NCI-H2107 treated with DMSO at 0.1 percent for 48 hours (cell line): ENCODE measurements around the gene OR10J4.
"Not testable (repeated sequence)": the region's sequence is repeated elsewhere in the genome, so short reads cannot be mapped to it uniquely, and the experiment has no call there.

Experiments
- DNase-seq: peaks from one replicate; lab custom pipeline; 2025; ENCODE audit not compliant: unreplicated experiment; lab: John Stamatoyannopoulos, UW

The OR10J4 gene

GRCh38 chr1:159431904-159432303 lies at the start of gene OR10J4:
Gene OR10J4 (plus strand): TSS chr1:159432204.
- DNase-seq: no peak

GRCh38 chr1:159406821-159407220 lies 25.2 kb upstream of the OR10J4 start:
- no peak for DNase-seq

GRCh38 chr1:159408862-159409400 lies 23.1 kb upstream of the OR10J4 start:
- DNase-seq: no peak

GRCh38 chr1:159421821-159422220 lies 10.2 kb upstream of the OR10J4 start:
- DNase-seq: no peak

- no peak for DNase-seq
Observed at GRCh38 chr1:159428536-159428935, 3.5 kb upstream of the OR10J4 start.

GRCh38 chr1:159429074-159429861 lies 2.7 kb upstream of the OR10J4 start:
- no peak for DNase-seq

- no peak for DNase-seq
Observed at GRCh38 chr1:159430985-159431384, 1.0 kb upstream of the OR10J4 start.

- no peak for DNase-seq
Observed at GRCh38 chr1:159436469-159436868, 4.5 kb downstream of the OR10J4 start.

- no peak for DNase-seq
Observed at GRCh38 chr1:159439422-159439821, 7.4 kb downstream of the OR10J4 start, which contains the start of gene OR10J1. Gene OR10J1 (plus strand): TSS chr1:159439722. CDS start chr1:159439792, 70 bp downstream.

- DNase-seq: no peak
Observed at GRCh38 chr1:159441360-159441759, 9.4 kb downstream of the OR10J4 start.

GRCh38 chr1:159442428-159442827 lies 10.4 kb downstream of the OR10J4 start:
- DNase-seq: no peak

GRCh38 chr1:159443066-159443750 lies 11.2 kb downstream of the OR10J4 start:
- DNase-seq: no peak

- no peak for DNase-seq
Observed at GRCh38 chr1:159444511-159444910, 12.5 kb downstream of the OR10J4 start.

GRCh38 chr1:159448181-159448580 lies 16.2 kb downstream of the OR10J4 start:
- no peak for DNase-seq

- DNase-seq: not testable (repeated sequence)
Observed at GRCh38 chr1:159449605-159450004, 17.6 kb downstream of the OR10J4 start.

GRCh38 chr1:159459551-159459950 lies 27.5 kb downstream of the OR10J4 start:
- DNase-seq: no peak

GRCh38 chr1:159465191-159465603 lies 33.2 kb downstream of the OR10J4 start:
- no peak for DNase-seq

GRCh38 chr1:159468321-159468720 lies 36.3 kb downstream of the OR10J4 start:
- no peak for DNase-seq

- no peak for DNase-seq
Observed at GRCh38 chr1:159469921-159470533, 38.0 kb downstream of the OR10J4 start.

GRCh38 chr1:159473335-159473734 lies 41.3 kb downstream of the OR10J4 start:
- no peak for DNase-seq

- no peak for DNase-seq
Observed at GRCh38 chr1:159474926-159475325, 42.9 kb downstream of the OR10J4 start.
